ENCODE data around the gene NLGN2. TPM values are rescaled to one million over a fixed set of nuclear protein-coding genes. Genes with fewer than 3 reads are reported as not detected.

Gene NLGN2
- total RNA-seq, 2 experiments from 2014 or later: 0.06 to 1.2 TPM

DNA sequence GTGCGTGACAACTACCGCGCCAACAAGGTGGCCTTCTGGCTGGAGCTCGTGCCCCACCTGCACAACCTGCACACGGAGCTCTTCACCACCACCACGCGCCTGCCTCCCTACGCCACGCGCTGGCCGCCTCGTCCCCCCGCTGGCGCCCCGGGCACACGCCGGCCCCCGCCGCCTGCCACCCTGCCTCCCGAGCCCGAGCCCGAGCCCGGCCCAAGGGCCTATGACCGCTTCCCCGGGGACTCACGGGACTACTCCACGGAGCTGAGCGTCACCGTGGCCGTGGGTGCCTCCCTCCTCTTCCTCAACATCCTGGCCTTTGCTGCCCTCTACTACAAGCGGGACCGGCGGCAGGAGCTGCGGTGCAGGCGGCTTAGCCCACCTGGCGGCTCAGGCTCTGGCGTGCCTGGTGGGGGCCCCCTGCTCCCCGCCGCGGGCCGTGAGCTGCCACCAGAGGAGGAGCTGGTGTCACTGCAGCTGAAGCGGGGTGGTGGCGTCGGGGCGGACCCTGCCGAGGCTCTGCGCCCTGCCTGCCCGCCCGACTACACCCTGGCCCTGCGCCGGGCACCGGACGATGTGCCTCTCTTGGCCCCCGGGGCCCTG, 9.5 kb downstream of the NLGN2 start:
- ChIA-PET POLR2A (no interaction called here), CTCF (ENCODE audit: unreplicated experiment) (no interaction called here)

DNA sequence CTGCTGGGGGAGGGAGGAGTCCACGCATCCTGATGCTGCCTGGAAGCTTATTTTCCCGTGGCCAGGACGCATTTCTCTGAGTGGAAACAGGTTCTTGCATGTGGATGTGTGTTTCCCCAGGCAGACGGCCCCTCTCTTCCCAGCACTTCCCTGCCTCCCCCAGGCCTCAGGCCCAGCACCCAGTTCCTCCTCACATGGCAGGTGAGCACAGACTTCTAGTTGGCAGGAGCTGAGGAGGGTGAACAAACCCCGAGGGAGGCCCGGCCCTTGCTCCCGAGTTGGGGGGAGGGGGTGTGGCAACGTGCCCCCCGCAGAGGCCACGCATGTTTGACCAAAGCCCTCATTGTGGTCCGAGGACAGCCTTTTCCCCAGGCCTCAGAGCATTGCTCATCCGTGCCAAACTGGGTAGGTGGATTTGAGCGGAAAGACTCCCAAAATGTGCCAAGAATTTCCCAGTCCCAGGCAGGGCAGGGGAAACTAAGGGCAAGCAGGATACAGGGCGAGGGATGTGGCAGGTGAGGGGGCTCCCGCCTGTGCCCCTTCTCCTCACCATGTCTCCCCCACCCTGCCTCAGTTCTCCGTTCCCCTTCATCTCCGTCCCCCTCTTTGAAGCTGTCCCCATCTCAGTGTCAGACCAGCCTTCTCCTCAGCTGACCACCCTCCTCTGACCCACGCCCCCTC, 11.0 kb downstream of the NLGN2 start:
- Histone ChIP-seq H3K4me2 (ENCODE audit: low read length) (no peak overlapping the region), H3K9me2 (ENCODE audit: insufficient read depth, low read length) (no peaks in the 10 kb centered on the region), H3K36me3 (ENCODE audit: insufficient read depth, low read length) (no peaks in the 10 kb centered on the region), H2AFZ (ENCODE audit: low read length) (no peak overlapping the region), H3K27ac (ENCODE audit: low read depth, low read length, poor library complexity, severe bottlenecking) (no peak overlapping the region), H4K20me1 (ENCODE audit: insufficient read depth, low read length) (no peaks in the 10 kb centered on the region), H3K79me2 (ENCODE audit: insufficient read depth, low read depth, low read length) (no peaks in the 10 kb centered on the region), H3K9me3 (ENCODE audit: low read length) (no peaks in the 10 kb centered on the region), H3K4me3 (ENCODE audit: low read depth, low read length, poor library complexity, severe bottlenecking) (no peak overlapping the region), H3K4me1 (ENCODE audit: insufficient read depth, low read length, poor library complexity, severe bottlenecking) (no peaks in the 10 kb centered on the region)
- POLR2A ChIA-PET: interaction anchor here (0.8 kb wide), 1 partner anchor 15 kb away, joined by 3 read pairs; the partner anchor contains the start of gene TMEM256
- TF ChIP-seq, protein P1, sequence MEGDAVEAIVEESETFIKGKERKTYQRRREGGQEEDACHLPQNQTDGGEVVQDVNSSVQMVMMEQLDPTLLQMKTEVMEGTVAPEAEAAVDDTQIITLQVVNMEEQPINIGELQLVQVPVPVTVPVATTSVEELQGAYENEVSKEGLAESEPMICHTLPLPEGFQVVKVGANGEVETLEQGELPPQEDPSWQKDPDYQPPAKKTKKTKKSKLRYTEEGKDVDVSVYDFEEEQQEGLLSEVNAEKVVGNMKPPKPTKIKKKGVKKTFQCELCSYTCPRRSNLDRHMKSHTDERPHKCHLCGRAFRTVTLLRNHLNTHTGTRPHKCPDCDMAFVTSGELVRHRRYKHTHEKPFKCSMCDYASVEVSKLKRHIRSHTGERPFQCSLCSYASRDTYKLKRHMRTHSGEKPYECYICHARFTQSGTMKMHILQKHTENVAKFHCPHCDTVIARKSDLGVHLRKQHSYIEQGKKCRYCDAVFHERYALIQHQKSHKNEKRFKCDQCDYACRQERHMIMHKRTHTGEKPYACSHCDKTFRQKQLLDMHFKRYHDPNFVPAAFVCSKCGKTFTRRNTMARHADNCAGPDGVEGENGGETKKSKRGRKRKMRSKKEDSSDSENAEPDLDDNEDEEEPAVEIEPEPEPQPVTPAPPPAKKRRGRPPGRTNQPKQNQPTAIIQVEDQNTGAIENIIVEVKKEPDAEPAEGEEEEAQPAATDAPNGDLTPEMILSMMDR (conservative IDR thresholded peaks at IDR 0.05; ENCODE audit: low read length): no peak
- no peak for TF ChIP-seq EZH2phosphoT487 (IDR thresholded peaks at IDR 0.05; ENCODE audit: borderline replicate concordance, low read depth, low read length)
- CTCF ChIA-PET (ENCODE audit: unreplicated experiment): no interaction called here
- intact Hi-C loops (cut with micrococcal nuclease; ENCODE audit: unreplicated experiment): no loop called here
- DNase-seq (ENCODE audit: low spot score): no peak
- no TSS peak for BruUV-seq (replicated peaks)

More for the DNA sequence above, 9.5 kb downstream of the NLGN2 start:
- BruUV-seq (replicated peaks): no TSS peak
- Histone ChIP-seq H4K20me1 (ENCODE audit: insufficient read depth, low read length) (no peaks in the 10 kb centered on the region), H3K9me3 (ENCODE audit: low read length) (no peaks in the 10 kb centered on the region), H3K79me2 (ENCODE audit: insufficient read depth, low read depth, low read length) (no peaks in the 10 kb centered on the region), H3K27ac (ENCODE audit: low read depth, low read length, poor library complexity, severe bottlenecking) (no peak overlapping the region), H2AFZ (ENCODE audit: low read length) (no peak overlapping the region), H3K4me2 (ENCODE audit: low read length) (no peak overlapping the region), H3K4me3 (ENCODE audit: low read depth, low read length, poor library complexity, severe bottlenecking) (no peak overlapping the region), H3K9me2 (ENCODE audit: insufficient read depth, low read length) (no peaks in the 10 kb centered on the region), H3K36me3 (ENCODE audit: insufficient read depth, low read length) (no peaks in the 10 kb centered on the region), H3K4me1 (ENCODE audit: insufficient read depth, low read length, poor library complexity, severe bottlenecking) (no peaks in the 10 kb centered on the region)
- TF ChIP-seq, protein P1 (conservative IDR thresholded peaks at IDR 0.05; ENCODE audit: low read length): no peak
- TF ChIP-seq EZH2phosphoT487 (IDR thresholded peaks at IDR 0.05; ENCODE audit: borderline replicate concordance, low read depth, low read length): no peak
- intact Hi-C loops (cut with micrococcal nuclease; ENCODE audit: unreplicated experiment): no loop called here
- DNase-seq (ENCODE audit: low spot score): no peak

Data from OCI-LY7 (cell line).